NCI-H128 (cell line): ENCODE measurements around the gene MRLN.

Experiments used
- DNase-seq: peaks from one replicate; lab custom pipeline; 2025; ENCODE audit not compliant: unreplicated experiment; lab: John Stamatoyannopoulos, UW

Gene MRLN

DNA sequence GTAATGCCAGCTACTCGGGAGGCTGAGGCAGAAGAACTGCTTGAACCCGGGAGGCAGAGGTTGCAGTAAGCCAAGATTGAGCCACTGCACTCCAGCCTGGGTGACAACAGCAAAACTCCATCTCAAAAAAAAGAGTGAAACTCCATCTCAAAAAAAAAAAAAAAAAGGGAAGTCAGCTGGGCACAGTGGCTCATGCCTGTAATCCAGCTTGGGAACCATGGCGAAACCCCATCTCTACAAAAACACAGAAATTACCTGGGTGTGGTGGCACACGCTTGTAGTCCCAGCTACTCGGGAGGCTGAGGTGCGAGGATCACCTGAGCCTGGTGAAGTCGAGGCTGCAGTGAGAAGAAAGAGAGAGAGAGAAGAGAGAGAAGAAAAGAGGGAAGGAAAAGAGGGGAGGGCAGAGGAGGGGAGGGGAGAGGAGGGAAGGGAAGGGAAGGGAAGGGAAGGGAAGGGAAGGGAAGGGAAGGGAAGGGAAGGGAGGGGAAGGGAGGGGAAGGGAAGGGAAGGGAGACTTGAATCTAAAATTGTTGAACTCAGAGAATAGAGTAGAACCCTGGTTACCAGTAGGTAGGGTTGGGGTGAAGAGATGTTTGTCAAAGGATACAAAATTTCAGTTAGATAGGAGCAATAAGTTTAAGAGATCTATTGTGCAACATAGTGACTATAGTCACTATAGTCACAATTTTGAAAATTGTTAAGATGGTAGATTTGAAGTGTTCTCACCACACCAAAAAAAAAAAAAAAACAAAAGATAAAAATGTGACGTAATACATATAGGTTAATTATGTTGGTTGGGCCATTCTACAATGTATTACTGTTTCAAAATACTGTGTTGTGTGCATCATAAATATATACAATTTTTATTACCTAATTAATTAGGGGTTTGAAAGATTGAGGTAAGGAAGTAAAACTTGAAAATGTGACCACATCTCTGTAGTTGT lies 46.1 kb downstream of the MRLN start:
- DNase-seq = no peak

DNA sequence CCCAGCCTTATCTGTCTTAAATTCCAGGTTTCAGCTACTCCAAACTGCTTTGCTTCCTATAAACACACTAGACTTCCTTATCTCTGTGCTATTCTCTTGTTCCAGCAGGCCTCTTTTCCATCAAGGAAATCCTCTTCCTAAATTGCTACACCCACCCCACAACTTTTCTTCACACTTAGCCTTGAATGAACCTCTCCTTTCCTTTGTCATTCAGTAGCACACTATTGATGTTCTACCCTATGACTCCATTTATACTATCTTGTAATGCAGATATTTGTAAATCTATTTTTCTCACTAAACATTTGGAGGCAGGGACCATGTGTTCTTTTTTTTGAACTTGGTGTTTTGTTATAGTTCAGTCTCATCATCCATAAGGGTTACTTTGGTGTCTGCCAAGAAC lies 47.3 kb downstream of the MRLN start:
- DNase-seq = no peak

- no peak for DNase-seq
Observed at GRCh38 chr10:59704630-59705029, 48.6 kb downstream of the MRLN start.

GRCh38 chr10:59702347-59702746 lies 50.9 kb downstream of the MRLN start:
- DNase-seq = no peak

DNA sequence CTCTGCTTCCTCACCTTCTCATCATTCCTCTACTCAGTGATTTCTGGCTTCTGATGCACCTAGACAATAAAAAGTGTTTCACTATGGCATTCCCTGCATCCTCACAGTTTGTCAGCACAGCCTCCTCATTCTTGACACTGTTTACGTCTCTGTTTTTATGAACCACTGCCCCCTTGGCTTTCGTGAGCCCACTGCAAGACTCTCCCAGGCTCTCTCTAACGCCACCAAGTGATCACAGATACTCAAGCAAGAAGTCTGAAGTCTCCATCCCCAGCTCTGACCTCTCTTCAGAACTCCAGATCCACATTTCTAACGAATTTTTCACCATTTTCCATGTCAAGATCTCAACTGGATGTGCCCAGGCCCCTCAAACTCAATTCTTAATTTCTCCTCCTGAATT lies 52.5 kb downstream of the MRLN start:
- DNase-seq = no peak

GRCh38 chr10:59698326-59698725 lies 54.9 kb downstream of the MRLN start:
- no peak for DNase-seq

- no peak for DNase-seq
Observed at GRCh38 chr10:59695637-59696036, 57.6 kb downstream of the MRLN start.

GRCh38 chr10:59694936-59695335 lies 58.3 kb downstream of the MRLN start:
- no peak for DNase-seq

GRCh38 chr10:59692113-59692512 lies 61.1 kb downstream of the MRLN start:
- no peak for DNase-seq

DNA sequence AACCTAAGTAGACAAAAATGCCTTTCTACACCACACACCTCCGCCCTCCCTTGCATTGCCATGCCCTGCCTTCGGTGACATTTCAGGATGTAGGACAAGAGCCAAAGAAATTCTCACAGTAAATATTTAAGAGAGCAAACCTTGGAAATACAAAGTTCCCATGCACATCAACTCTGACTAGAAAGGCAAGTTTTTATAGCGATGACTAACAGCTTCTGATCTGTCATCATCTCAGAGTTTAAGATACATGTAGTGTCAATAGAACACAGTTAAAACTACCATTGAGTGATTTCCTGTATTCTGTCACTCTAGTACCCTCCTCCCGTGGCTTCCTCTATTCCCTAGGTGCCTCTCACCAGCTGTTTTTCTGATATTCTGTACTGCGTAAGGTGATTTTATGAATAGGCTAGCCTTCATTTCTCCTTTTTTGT lies 64.3 kb downstream of the MRLN start:
- no peak for DNase-seq

DNA sequence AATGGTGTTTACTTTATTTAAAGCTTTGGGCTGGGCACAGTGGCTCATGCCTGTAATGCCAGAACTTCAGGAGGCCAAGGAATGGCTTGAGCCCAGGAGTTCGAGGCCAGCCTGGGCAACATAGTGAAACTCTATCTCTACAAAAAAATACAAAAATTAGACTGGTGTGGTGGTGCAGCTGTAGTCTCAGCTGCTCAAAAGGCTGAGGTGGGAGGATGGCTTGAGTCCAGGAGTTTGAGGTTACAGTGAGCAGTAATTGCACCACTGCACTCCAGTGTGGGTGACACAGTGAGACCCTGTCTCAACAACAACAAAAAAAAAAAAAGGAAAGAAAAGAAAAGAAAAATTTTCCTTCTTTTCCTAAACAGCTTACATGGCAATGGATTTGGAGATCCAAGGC lies 65.6 kb downstream of the MRLN start:
- no peak for DNase-seq
